Measurements from ENCODE around the gene POC1B. TPM values are rescaled to one million over a fixed set of nuclear protein-coding genes. Genes with fewer than 3 reads are reported as not detected.

The POC1B gene
- total RNA-seq, 1 experiment from 2014 or later, result 13.6 TPM

DNA sequence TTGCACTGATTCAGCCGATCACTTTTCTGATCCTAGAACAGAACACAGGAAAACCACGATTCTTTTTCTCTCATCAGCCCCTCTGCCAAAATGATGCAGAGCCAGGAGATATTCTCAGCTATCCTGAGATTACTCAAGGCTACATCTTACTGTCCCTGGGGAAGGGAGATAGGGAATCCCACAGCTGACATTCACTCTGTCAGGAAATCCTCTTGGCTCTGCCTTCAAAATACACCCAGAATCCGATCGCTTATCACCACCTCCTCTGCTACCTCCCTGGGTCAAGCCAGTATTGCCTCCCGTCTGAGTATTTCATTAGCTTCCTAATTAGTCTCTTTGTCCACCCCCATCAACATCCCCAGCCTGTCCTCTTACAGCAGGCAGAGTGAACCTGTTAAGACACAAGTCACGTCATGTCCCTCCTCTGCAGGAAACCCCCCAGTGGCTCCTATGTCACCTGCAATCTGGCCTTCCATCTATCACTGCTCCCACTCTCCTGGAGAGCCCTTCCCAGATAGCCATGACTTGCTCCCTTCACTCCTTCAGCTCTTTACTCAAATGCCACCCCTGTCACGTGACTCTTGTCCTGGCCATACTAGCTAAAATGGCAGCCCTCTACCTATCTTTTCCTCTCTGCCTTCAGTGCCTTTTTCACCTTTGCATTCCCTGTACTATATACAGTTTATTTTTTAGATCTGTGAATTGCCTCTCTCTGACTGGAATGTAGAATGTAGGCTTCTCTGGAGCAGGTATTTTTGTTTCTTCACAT, 71.6 kb downstream of the POC1B start:
- no TSS peak for BruUV-seq (replicated peaks)
- no peaks in the 10 kb centered on the region for H3K79me2 ChIP-seq (ENCODE audit: low read depth)
- H3K4me3 ChIP-seq, result no peak overlapping the region
- no peak overlapping the region for H3K4me2 ChIP-seq
- no peak overlapping the region for H3K27ac ChIP-seq
- no peaks in the 10 kb centered on the region for H3K36me3 ChIP-seq (ENCODE audit: low read depth)
- H3K4me1 ChIP-seq (replicated peaks; ENCODE audit: insufficient read depth), result 0 out of 2 replicates have a peak, but pooled peaks cover 9% of the 10 kb centered on the region
- no peaks in the 10 kb centered on the region for H3F3A ChIP-seq (ENCODE audit: insufficient read depth, low read depth)
- H4K20me1 ChIP-seq (ENCODE audit: insufficient read depth), result no peaks in the 10 kb centered on the region
- no peaks in the 10 kb centered on the region for H3K27me3 ChIP-seq (ENCODE audit: insufficient read depth, low read depth)
- TF ChIP-seq EZH2 (IDR thresholded peaks at IDR 0.05; ENCODE audit: low read depth), result no peak
- TF ChIP-seq, protein P1, sequence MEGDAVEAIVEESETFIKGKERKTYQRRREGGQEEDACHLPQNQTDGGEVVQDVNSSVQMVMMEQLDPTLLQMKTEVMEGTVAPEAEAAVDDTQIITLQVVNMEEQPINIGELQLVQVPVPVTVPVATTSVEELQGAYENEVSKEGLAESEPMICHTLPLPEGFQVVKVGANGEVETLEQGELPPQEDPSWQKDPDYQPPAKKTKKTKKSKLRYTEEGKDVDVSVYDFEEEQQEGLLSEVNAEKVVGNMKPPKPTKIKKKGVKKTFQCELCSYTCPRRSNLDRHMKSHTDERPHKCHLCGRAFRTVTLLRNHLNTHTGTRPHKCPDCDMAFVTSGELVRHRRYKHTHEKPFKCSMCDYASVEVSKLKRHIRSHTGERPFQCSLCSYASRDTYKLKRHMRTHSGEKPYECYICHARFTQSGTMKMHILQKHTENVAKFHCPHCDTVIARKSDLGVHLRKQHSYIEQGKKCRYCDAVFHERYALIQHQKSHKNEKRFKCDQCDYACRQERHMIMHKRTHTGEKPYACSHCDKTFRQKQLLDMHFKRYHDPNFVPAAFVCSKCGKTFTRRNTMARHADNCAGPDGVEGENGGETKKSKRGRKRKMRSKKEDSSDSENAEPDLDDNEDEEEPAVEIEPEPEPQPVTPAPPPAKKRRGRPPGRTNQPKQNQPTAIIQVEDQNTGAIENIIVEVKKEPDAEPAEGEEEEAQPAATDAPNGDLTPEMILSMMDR (conservative IDR thresholded peaks at IDR 0.05), result no peak
- no peak overlapping the region for H2AFZ ChIP-seq
- DNase-seq, result no peak
- intact Hi-C loops (cut with micrococcal nuclease; ENCODE audit: unreplicated experiment), result loop anchor here (5.0 kb wide), 1 partner anchor 82 kb away; no protein-coding TSS in a partner anchor
- no peaks in the 10 kb centered on the region; the same call in 1 of the 2 replicates for H3K9me3 ChIP-seq (ENCODE audit: insufficient read depth, low read depth)
- no peaks in the 10 kb centered on the region for H3K9me2 ChIP-seq (ENCODE audit: insufficient read depth)
- ChIA-PET POLR2A (ENCODE audit: unreplicated experiment) (no interaction called here), CTCF (interaction anchor here (1.0 kb wide), 1 partner anchor 435 kb away, joined by 3 read pairs; no protein-coding TSS in a partner anchor)

DNA sequence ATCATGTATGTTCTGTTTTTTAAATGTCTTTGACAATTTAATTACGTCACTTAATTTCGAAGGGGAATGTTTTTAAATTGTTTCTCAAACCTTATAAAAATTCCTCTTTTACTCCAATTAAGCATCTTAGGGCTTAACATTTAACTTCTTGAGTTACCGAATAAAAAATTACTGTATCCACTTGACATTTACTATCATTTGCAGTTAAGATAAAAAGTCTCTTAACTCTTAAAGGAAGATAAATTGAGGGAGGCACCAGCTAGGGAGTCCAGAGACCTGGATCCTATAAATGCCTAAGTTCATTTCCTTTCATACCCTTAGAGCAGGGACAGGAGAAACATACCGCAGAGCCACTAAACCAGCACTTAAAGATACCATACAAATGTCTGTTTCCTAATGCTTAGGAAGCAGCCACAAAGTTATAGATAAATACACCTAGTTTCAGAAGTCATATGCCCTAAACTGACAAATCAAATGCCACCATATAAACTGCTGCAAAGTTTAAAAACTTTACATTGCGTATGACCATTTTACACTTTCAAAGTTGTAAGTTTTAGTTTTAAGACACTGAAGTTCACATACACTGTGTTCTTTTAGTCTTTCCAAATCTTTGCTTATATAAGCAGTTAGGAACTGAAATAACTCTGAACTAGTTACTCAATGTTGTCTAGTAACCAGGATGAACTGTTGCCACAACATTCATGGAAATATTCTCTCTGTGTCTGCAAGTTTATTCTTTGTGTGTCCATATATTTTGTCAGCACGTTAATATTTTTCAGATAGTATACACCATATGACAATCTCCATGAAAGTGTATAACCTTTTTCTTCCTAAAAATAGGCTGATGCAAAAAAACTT, 72.5 kb downstream of the POC1B start:
- no peak for TF ChIP-seq EZH2 (IDR thresholded peaks at IDR 0.05; ENCODE audit: low read depth)
- TF ChIP-seq, protein P1 (conservative IDR thresholded peaks at IDR 0.05), result no peak
- CTCF ChIA-PET, result interaction anchor here (1.0 kb wide), 1 partner anchor 434 kb away, joined by 3 read pairs; no protein-coding TSS in a partner anchor
- Histone ChIP-seq H3K9me2 (ENCODE audit: insufficient read depth) (no peaks in the 10 kb centered on the region; the same call in 1 of the 2 replicates), H3K9me3 (ENCODE audit: insufficient read depth, low read depth) (no peaks in the 10 kb centered on the region; the same call in 1 of the 2 replicates), H3K79me2 (ENCODE audit: low read depth) (no peaks in the 10 kb centered on the region), H4K20me1 (ENCODE audit: insufficient read depth) (no peaks in the 10 kb centered on the region), H3K27me3 (ENCODE audit: insufficient read depth, low read depth) (no peaks in the 10 kb centered on the region), H3K4me2 (no peak overlapping the region), H3K27ac (no peak overlapping the region), H2AFZ (no peak overlapping the region), H3K4me3 (no peak overlapping the region), H3K4me1 (replicated peaks; ENCODE audit: insufficient read depth) (0 out of 2 replicates have a peak, but pooled peaks cover 9% of the 10 kb centered on the region), H3K36me3 (ENCODE audit: low read depth) (no peaks in the 10 kb centered on the region), H3F3A (ENCODE audit: insufficient read depth, low read depth) (no peaks in the 10 kb centered on the region)
- intact Hi-C loops (cut with micrococcal nuclease; ENCODE audit: unreplicated experiment), result loop anchor here (5.0 kb wide), 1 partner anchor 81 kb away; no protein-coding TSS in a partner anchor
- no TSS peak for BruUV-seq (replicated peaks)
- peak in 1 of 2 experiments; percentile 54 for DNase-seq
- POLR2A ChIA-PET (ENCODE audit: unreplicated experiment), result no interaction called here

GRCh38 chr12:89451841-89452251, 74.0 kb downstream of the POC1B start:
- no TSS peak for BruUV-seq (replicated peaks)
- CTCF ChIA-PET, result no interaction called here
- H2AFZ ChIP-seq, result no peak overlapping the region

More at GRCh38 chr12:89451841-89452251, 74.0 kb downstream of the POC1B start:
- Histone ChIP-seq H3K4me3 (no peak overlapping the region), H3F3A (ENCODE audit: insufficient read depth, low read depth) (no peaks in the 10 kb centered on the region), H3K36me3 (ENCODE audit: low read depth) (no peaks in the 10 kb centered on the region), H3K4me1 (replicated peaks; ENCODE audit: insufficient read depth) (0 out of 2 replicates have a peak, but pooled peaks cover 9% of the 10 kb centered on the region), H3K9me2 (ENCODE audit: insufficient read depth) (no peaks in the 10 kb centered on the region; the same call in 1 of the 2 replicates), H3K9me3 (ENCODE audit: insufficient read depth, low read depth) (no peaks in the 10 kb centered on the region; the same call in 1 of the 2 replicates), H4K20me1 (ENCODE audit: insufficient read depth) (no peaks in the 10 kb centered on the region), H3K27me3 (ENCODE audit: insufficient read depth, low read depth) (no peaks in the 10 kb centered on the region), H3K4me2 (no peak overlapping the region), H3K79me2 (ENCODE audit: low read depth) (no peaks in the 10 kb centered on the region), H3K27ac (no peak overlapping the region)
- TF ChIP-seq, protein P1 (conservative IDR thresholded peaks at IDR 0.05), result no peak
- no peak for TF ChIP-seq EZH2 (IDR thresholded peaks at IDR 0.05; ENCODE audit: low read depth)
- intact Hi-C loops (cut with micrococcal nuclease; ENCODE audit: unreplicated experiment), result loop anchor here (5.0 kb wide), 1 partner anchor 80 kb away; no protein-coding TSS in a partner anchor
- no peak for DNase-seq
- POLR2A ChIA-PET (ENCODE audit: unreplicated experiment), result no interaction called here
